Measurements from ENCODE around the gene CRYL1.

The CRYL1 gene

GRCh38 chr13:20381401-20381800 is 144.3 kb downstream of the CRYL1 start:
- no peaks in the 10 kb centered on the region for H3K36me3 ChIP-seq (ENCODE audit: low read depth)
- H3K9me3 ChIP-seq (ENCODE audit: severe bottlenecking) = no peaks in the 10 kb centered on the region
- no peak overlapping the region for H3K27ac ChIP-seq (ENCODE audit: poor library complexity, severe bottlenecking)
- no peak for DNase-seq (ENCODE audit: low spot score)
- ATAC-seq (ENCODE audit: low read depth) = no peak
- no peaks in the 10 kb centered on the region for H3K27me3 ChIP-seq (ENCODE audit: insufficient read depth, poor library complexity, severe bottlenecking)
- H3K4me3 ChIP-seq (ENCODE audit: severe bottlenecking) = no peak overlapping the region
- peaks cover 9% of the 10 kb centered on the region for H3K4me1 ChIP-seq (ENCODE audit: insufficient read depth, poor library complexity, severe bottlenecking)
- no peak for TF ChIP-seq CTCF (IDR thresholded peaks at IDR 0.05; ENCODE audit: poor library complexity, severe bottlenecking)

- no peaks in the 10 kb centered on the region for H3K9me3 ChIP-seq (ENCODE audit: severe bottlenecking)
- H3K36me3 ChIP-seq (ENCODE audit: low read depth) = no peaks in the 10 kb centered on the region
- H3K4me3 ChIP-seq (ENCODE audit: severe bottlenecking) = no peak overlapping the region
- ATAC-seq (ENCODE audit: low read depth) = no peak
- H3K27me3 ChIP-seq (ENCODE audit: insufficient read depth, poor library complexity, severe bottlenecking) = no peaks in the 10 kb centered on the region
- DNase-seq (ENCODE audit: low spot score) = no peak
- no peak overlapping the region for H3K27ac ChIP-seq (ENCODE audit: poor library complexity, severe bottlenecking)
- TF ChIP-seq CTCF (IDR thresholded peaks at IDR 0.05; ENCODE audit: poor library complexity, severe bottlenecking) = no peak
- H3K4me1 ChIP-seq (ENCODE audit: insufficient read depth, poor library complexity, severe bottlenecking) = peaks cover 9% of the 10 kb centered on the region
Observed at GRCh38 chr13:20378721-20379120, 146.9 kb downstream of the CRYL1 start.

- Histone ChIP-seq H3K9me3 (ENCODE audit: severe bottlenecking) (no peaks in the 10 kb centered on the region), H3K4me3 (ENCODE audit: severe bottlenecking) (no peak overlapping the region), H3K27ac (ENCODE audit: poor library complexity, severe bottlenecking) (no peak overlapping the region), H3K27me3 (ENCODE audit: insufficient read depth, poor library complexity, severe bottlenecking) (no peaks in the 10 kb centered on the region), H3K4me1 (ENCODE audit: insufficient read depth, poor library complexity, severe bottlenecking) (peaks cover 9% of the 10 kb centered on the region), H3K36me3 (ENCODE audit: low read depth) (no peaks in the 10 kb centered on the region)
- DNase-seq (ENCODE audit: low spot score) (no peak), ATAC-seq (ENCODE audit: low read depth) (no peak)
- TF ChIP-seq CTCF (IDR thresholded peaks at IDR 0.05; ENCODE audit: poor library complexity, severe bottlenecking) = no peak
Observed at GRCh38 chr13:20377720-20378119, 147.9 kb downstream of the CRYL1 start.

- H3K27me3 ChIP-seq (ENCODE audit: insufficient read depth, poor library complexity, severe bottlenecking) = no peaks in the 10 kb centered on the region
- H3K9me3 ChIP-seq (ENCODE audit: severe bottlenecking) = no peaks in the 10 kb centered on the region
- ATAC-seq (ENCODE audit: low read depth) (no peak), DNase-seq (ENCODE audit: low spot score) (no peak)
- H3K4me3 ChIP-seq (ENCODE audit: severe bottlenecking) = no peak overlapping the region
- H3K27ac ChIP-seq (ENCODE audit: poor library complexity, severe bottlenecking) = no peak overlapping the region
- peaks cover 16% of the 10 kb centered on the region for H3K4me1 ChIP-seq (ENCODE audit: insufficient read depth, poor library complexity, severe bottlenecking)
- no peaks in the 10 kb centered on the region for H3K36me3 ChIP-seq (ENCODE audit: low read depth)
- no peak for TF ChIP-seq CTCF (IDR thresholded peaks at IDR 0.05; ENCODE audit: poor library complexity, severe bottlenecking)
Observed at GRCh38 chr13:20375871-20376270, 149.8 kb downstream of the CRYL1 start.

- DNase-seq (ENCODE audit: low spot score) (no peak), ATAC-seq (ENCODE audit: low read depth) (no peak)
- Histone ChIP-seq H3K36me3 (ENCODE audit: low read depth) (no peaks in the 10 kb centered on the region), H3K27me3 (ENCODE audit: insufficient read depth, poor library complexity, severe bottlenecking) (no peaks in the 10 kb centered on the region), H3K4me3 (ENCODE audit: severe bottlenecking) (no peak overlapping the region), H3K27ac (ENCODE audit: poor library complexity, severe bottlenecking) (no peak overlapping the region), H3K4me1 (ENCODE audit: insufficient read depth, poor library complexity, severe bottlenecking) (peaks cover 29% of the 10 kb centered on the region), H3K9me3 (ENCODE audit: severe bottlenecking) (no peaks in the 10 kb centered on the region)
- no peak for TF ChIP-seq CTCF (IDR thresholded peaks at IDR 0.05; ENCODE audit: poor library complexity, severe bottlenecking)
Observed at GRCh38 chr13:20373861-20374260, 151.8 kb downstream of the CRYL1 start.

Measured in RWPE2 (cell line).